ENCODE measurements around the gene SIRPB2.
A peak's percentile ranks its signal among the peaks of the same experiment; 100 is the strongest.

The SIRPB2 gene

DNA sequence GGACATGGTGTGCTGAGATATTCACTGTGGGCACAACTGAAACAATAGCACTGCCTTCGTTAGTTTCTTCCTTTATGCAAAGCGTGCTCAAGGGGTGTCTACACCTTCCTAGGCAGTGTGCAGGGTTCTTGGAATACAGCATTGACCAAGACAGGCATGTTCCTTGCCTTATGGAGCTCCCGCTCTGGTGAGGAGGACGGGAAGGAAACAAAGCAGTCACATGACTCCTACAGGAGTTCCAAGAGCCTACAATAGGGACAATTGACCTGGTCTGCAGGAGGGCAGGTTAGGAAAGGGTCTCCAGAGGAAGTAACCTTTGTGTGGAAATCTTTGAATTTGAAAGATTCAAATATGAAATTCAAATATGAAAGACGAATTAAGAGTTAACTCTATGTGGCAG is 25.8 kb upstream of the SIRPB2 start:
- H2BK5ac ChIP-seq (ENCODE audit: low read depth, low read length, poor library complexity), result no peak overlapping the region
- H3K4me3 ChIP-seq (ENCODE audit: low read depth, low read length), result no peak overlapping the region
- no peak overlapping the region for H3K27ac ChIP-seq (ENCODE audit: low read depth, low read length)
- H3K27me3 ChIP-seq (ENCODE audit: insufficient read depth, low read length), result no peaks in the 10 kb centered on the region
- H2BK12ac ChIP-seq (ENCODE audit: low read length), result no peak overlapping the region
- H4K8ac ChIP-seq (ENCODE audit: low read depth, low read length), result no peak overlapping the region
- no peak overlapping the region for H4K91ac ChIP-seq (ENCODE audit: low read depth, low read length)
- H3K79me2 ChIP-seq (ENCODE audit: control insufficient read depth, insufficient read depth, low read length, poor library complexity), result no peaks in the 10 kb centered on the region
- no peaks in the 10 kb centered on the region for H3K36me3 ChIP-seq (ENCODE audit: control insufficient read depth in 1 of 2, insufficient read depth in 2 of 2, low read length in 2 of 2)
- H3K18ac ChIP-seq (ENCODE audit: low read length), result no peak overlapping the region
- no peak overlapping the region for H2AK5ac ChIP-seq (ENCODE audit: low read length)
- no peaks in the 10 kb centered on the region for H3K9me3 ChIP-seq (ENCODE audit: insufficient read depth, low read depth, low read length)
- no peak for DNase-seq
- H3K23ac ChIP-seq (ENCODE audit: low read length), result peak overlapping the region; percentile 73
- H3K4me1 ChIP-seq (ENCODE audit: control insufficient read depth in 1 of 2, insufficient read depth in 2 of 2, low read length in 2 of 2), result no peaks in the 10 kb centered on the region
- no peak overlapping the region for H3K14ac ChIP-seq (ENCODE audit: low read length)
- H3K79me1 ChIP-seq (ENCODE audit: low read length), result no peaks in the 10 kb centered on the region
- H3K4ac ChIP-seq (ENCODE audit: low read depth, low read length), result no peak overlapping the region
- H2AFZ ChIP-seq (ENCODE audit: insufficient read depth, low read length, poor library complexity), result no peak overlapping the region
- H2BK120ac ChIP-seq (ENCODE audit: insufficient read depth, low read length, poor library complexity), result no peak overlapping the region
- no peak overlapping the region for H3K4me2 ChIP-seq (ENCODE audit: low read length)
- H4K12ac ChIP-seq (ENCODE audit: low read depth, low read length), result no peak overlapping the region
- H3K9ac ChIP-seq (ENCODE audit: low read length), result no peak overlapping the region
- WGBS (ENCODE audit: extremely low coverage, insufficient coverage, insufficient read length), result no CpG with 5 or more reads among the region's 5 CpGs

DNA sequence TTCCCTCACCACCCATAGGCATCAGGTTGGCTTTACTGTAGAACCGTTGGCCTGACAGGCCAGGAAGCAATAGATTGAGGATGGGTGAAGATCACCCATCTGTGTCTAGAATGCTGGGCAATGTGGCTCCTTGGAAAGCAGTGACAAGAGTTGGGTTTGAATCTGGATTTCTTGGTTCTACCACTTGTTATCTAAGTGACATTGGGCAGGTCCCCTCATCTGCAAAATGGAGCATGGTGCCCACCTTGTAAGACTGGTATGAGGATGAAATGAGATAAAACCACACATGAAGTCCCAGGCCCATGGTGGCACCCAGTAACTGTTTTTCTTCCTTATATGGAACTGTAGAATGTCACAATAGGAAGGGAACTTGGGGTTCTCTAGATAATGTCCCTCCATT is 22.6 kb upstream of the SIRPB2 start:
- H2AK5ac ChIP-seq (ENCODE audit: low read length), result no peak overlapping the region
- no peaks in the 10 kb centered on the region for H3K4me1 ChIP-seq (ENCODE audit: control insufficient read depth in 1 of 2, insufficient read depth in 2 of 2, low read length in 2 of 2)
- H4K8ac ChIP-seq (ENCODE audit: low read depth, low read length), result no peak overlapping the region
- H2BK5ac ChIP-seq (ENCODE audit: low read depth, low read length, poor library complexity), result no peak overlapping the region
- no peak overlapping the region for H3K4me3 ChIP-seq (ENCODE audit: low read depth, low read length)
- no peak overlapping the region for H3K18ac ChIP-seq (ENCODE audit: low read length)
- no peak overlapping the region for H2BK12ac ChIP-seq (ENCODE audit: low read length)
- no peaks in the 10 kb centered on the region for H3K36me3 ChIP-seq (ENCODE audit: control insufficient read depth in 1 of 2, insufficient read depth in 2 of 2, low read length in 2 of 2)
- no peak overlapping the region for H3K4me2 ChIP-seq (ENCODE audit: low read length)
- no peak overlapping the region for H2AFZ ChIP-seq (ENCODE audit: insufficient read depth, low read length, poor library complexity)
- no CpG with 5 or more reads among the region's 1 CpG for WGBS (ENCODE audit: extremely low coverage, insufficient coverage, insufficient read length)
- no peak overlapping the region for H3K4ac ChIP-seq (ENCODE audit: low read depth, low read length)
- H3K79me1 ChIP-seq (ENCODE audit: low read length), result no peaks in the 10 kb centered on the region
- H3K27me3 ChIP-seq (ENCODE audit: insufficient read depth, low read length), result no peaks in the 10 kb centered on the region
- DNase-seq, result no peak
- no peak overlapping the region for H4K91ac ChIP-seq (ENCODE audit: low read depth, low read length)
- H3K14ac ChIP-seq (ENCODE audit: low read length), result no peak overlapping the region
- no peak overlapping the region for H4K12ac ChIP-seq (ENCODE audit: low read depth, low read length)
- H3K9ac ChIP-seq (ENCODE audit: low read length), result no peak overlapping the region
- no peaks in the 10 kb centered on the region for H3K79me2 ChIP-seq (ENCODE audit: control insufficient read depth, insufficient read depth, low read length, poor library complexity)
- no peak overlapping the region for H2BK120ac ChIP-seq (ENCODE audit: insufficient read depth, low read length, poor library complexity)
- no peak overlapping the region for H3K27ac ChIP-seq (ENCODE audit: low read depth, low read length)
- H3K9me3 ChIP-seq (ENCODE audit: insufficient read depth, low read depth, low read length), result no peaks in the 10 kb centered on the region
- H3K23ac ChIP-seq (ENCODE audit: low read length), result no peak overlapping the region

DNA sequence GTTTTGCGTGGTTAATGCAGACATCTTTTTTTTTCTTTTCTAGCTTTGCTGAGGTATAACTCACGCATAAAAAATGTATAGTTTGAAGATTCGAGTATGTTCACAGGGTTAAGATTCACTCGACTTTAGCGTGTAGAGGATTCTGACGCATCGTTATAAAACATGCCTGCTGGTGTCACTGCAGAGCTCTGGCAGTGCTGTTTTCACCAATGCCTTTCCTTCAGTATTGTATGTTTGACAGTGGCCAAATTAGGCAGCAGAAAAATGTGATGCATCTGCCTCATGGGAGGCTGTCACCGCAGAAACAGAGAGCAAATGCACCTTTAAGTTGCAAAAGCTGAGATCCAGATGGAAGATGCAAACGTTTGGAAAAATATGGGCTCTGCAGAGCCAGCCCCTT is 18.0 kb upstream of the SIRPB2 start:
- Histone ChIP-seq H3K79me2 (ENCODE audit: control insufficient read depth, insufficient read depth, low read length, poor library complexity) (no peaks in the 10 kb centered on the region), H4K8ac (ENCODE audit: low read depth, low read length) (no peak overlapping the region), H3K27ac (ENCODE audit: low read depth, low read length) (no peak overlapping the region), H3K18ac (ENCODE audit: low read length) (no peak overlapping the region), H3K4me2 (ENCODE audit: low read length) (no peak overlapping the region), H4K12ac (ENCODE audit: low read depth, low read length) (no peak overlapping the region), H3K27me3 (ENCODE audit: insufficient read depth, low read length) (peaks cover 2% of the 10 kb centered on the region), H4K91ac (ENCODE audit: low read depth, low read length) (no peak overlapping the region), H3K9me3 (ENCODE audit: insufficient read depth, low read depth, low read length) (no peaks in the 10 kb centered on the region), H2BK120ac (ENCODE audit: insufficient read depth, low read length, poor library complexity) (no peak overlapping the region), H2BK12ac (ENCODE audit: low read length) (no peak overlapping the region), H3K23ac (ENCODE audit: low read length) (no peak overlapping the region), H3K36me3 (ENCODE audit: control insufficient read depth in 1 of 2, insufficient read depth in 2 of 2, low read length in 2 of 2) (no peaks in the 10 kb centered on the region), H3K4me1 (ENCODE audit: control insufficient read depth in 1 of 2, insufficient read depth in 2 of 2, low read length in 2 of 2) (no peaks in the 10 kb centered on the region), H3K4me3 (ENCODE audit: low read depth, low read length) (no peak overlapping the region), H3K79me1 (ENCODE audit: low read length) (no peaks in the 10 kb centered on the region), H3K14ac (ENCODE audit: low read length) (no peak overlapping the region), H2AK5ac (ENCODE audit: low read length) (no peak overlapping the region), H2AFZ (ENCODE audit: insufficient read depth, low read length, poor library complexity) (no peak overlapping the region), H3K4ac (ENCODE audit: low read depth, low read length) (no peak overlapping the region), H2BK5ac (ENCODE audit: low read depth, low read length, poor library complexity) (no peak overlapping the region), H3K9ac (ENCODE audit: low read length) (no peak overlapping the region)
- DNase-seq, result peak in 1 of 2 donors; percentile 54
- WGBS (ENCODE audit: extremely low coverage, insufficient coverage, insufficient read length), result no CpG with 5 or more reads among the region's 9 CpGs

DNA sequence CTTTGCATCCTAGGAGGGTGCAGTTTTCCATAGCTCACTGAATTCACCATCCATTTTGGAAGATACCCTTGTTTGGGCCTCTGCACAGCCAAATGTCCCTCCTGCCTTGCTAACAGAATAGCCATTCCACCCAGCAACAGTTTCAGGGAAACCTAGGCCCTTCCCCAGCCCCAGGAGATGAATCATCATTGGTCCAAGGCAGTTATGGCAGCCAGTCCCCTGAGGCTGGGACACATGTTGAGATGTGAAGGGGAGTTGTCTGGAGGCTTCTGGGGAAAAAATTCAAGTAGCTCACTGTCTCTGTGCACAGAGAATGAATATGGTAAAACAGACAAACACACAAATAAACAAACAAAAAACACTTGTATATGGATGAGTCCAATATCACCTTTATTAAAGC is 17.4 kb upstream of the SIRPB2 start:
- no peak overlapping the region for H2BK5ac ChIP-seq (ENCODE audit: low read depth, low read length, poor library complexity)
- no peak overlapping the region for H4K12ac ChIP-seq (ENCODE audit: low read depth, low read length)
- no peak overlapping the region for H3K14ac ChIP-seq (ENCODE audit: low read length)
- H3K4ac ChIP-seq (ENCODE audit: low read depth, low read length), result no peak overlapping the region
- H3K4me2 ChIP-seq (ENCODE audit: low read length), result no peak overlapping the region
- H2BK12ac ChIP-seq (ENCODE audit: low read length), result no peak overlapping the region
- no peak overlapping the region for H3K27ac ChIP-seq (ENCODE audit: low read depth, low read length)
- H3K4me1 ChIP-seq (ENCODE audit: control insufficient read depth in 1 of 2, insufficient read depth in 2 of 2, low read length in 2 of 2), result no peaks in the 10 kb centered on the region
- H3K36me3 ChIP-seq (ENCODE audit: control insufficient read depth in 1 of 2, insufficient read depth in 2 of 2, low read length in 2 of 2), result no peaks in the 10 kb centered on the region
- H4K8ac ChIP-seq (ENCODE audit: low read depth, low read length), result no peak overlapping the region
- H4K91ac ChIP-seq (ENCODE audit: low read depth, low read length), result no peak overlapping the region
- no peaks in the 10 kb centered on the region for H3K9me3 ChIP-seq (ENCODE audit: insufficient read depth, low read depth, low read length)
- no peak for DNase-seq
- no peak overlapping the region for H3K18ac ChIP-seq (ENCODE audit: low read length)
- no peak overlapping the region for H2AFZ ChIP-seq (ENCODE audit: insufficient read depth, low read length, poor library complexity)
- no peak overlapping the region for H2BK120ac ChIP-seq (ENCODE audit: insufficient read depth, low read length, poor library complexity)
- no peak overlapping the region for H3K9ac ChIP-seq (ENCODE audit: low read length)
- H3K79me2 ChIP-seq (ENCODE audit: control insufficient read depth, insufficient read depth, low read length, poor library complexity), result no peaks in the 10 kb centered on the region
- no peak overlapping the region for H3K4me3 ChIP-seq (ENCODE audit: low read depth, low read length)
- no peak overlapping the region for H2AK5ac ChIP-seq (ENCODE audit: low read length)
- H3K27me3 ChIP-seq (ENCODE audit: insufficient read depth, low read length), result peaks cover 2% of the 10 kb centered on the region
- no peaks in the 10 kb centered on the region for H3K79me1 ChIP-seq (ENCODE audit: low read length)
- no peak overlapping the region for H3K23ac ChIP-seq (ENCODE audit: low read length)
